Measurements from ENCODE around the gene ERMP1.
"Not testable (repeated sequence)": the region's sequence is repeated elsewhere in the genome, so short reads cannot be mapped to it uniquely, and the experiment has no call there.

Gene ERMP1

DNA sequence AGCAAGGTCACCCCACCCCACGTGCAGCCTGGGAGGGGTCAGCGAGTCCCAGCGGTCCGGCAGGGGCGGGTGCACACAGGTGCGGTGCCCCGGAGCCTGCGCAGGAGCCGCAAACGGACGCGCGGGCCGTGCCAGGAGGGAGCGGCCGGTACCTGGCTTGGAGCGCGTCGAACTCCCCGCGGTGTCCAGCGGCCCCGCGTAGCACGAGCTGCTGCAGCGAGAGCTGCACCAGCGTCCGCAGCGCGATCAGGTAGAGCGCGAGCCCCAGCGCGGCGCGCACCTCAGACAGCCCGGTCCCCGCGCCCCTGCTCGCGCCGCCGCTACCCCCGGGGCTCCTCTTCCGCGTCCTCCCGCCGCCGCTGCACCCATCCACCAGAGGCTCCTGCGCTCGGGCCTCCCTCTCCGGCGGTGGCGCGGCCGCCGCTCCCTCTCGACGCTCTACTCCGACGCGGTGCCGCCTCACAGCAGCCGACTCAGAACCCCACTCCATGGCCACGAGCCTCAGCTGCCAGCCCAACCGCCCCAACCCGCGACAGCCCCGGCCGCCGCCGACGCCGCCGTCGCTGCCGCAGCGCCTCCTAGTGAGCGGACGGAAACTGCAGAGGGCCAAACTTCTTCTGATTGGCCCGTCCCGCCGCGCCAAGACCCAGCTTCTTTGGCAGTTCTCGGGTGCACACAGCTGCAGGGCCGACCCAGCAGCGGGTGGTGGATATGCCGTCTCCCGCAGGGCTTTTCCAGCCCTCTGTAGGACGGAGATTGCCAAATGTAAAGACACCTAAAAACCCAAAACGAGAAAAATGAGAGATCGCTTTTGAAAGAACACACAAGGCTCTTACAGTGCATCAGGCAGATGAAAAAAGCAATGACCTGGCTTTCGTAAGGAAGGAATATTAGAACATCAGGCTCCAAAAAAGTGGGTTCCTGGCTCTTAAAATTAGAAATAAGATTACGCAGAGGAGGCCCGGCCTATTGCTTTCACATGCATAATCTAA lies at the start of gene ERMP1:
Gene ERMP1 (minus strand): TSS at position 580 of the 992 bp plus-strand sequence. CDS start 90 bp downstream, at position 490.
- DNase-seq (ENCODE audit: low read depth in 2 of 2) = peak; percentile 88 to 91

- DNase-seq (ENCODE audit: low read depth in 2 of 2) = not testable (repeated sequence)
Observed at GRCh38 chr9:5882244-5883012, 49.5 kb upstream of the ERMP1 start.

GRCh38 chr9:5879419-5880181 lies 46.7 kb upstream of the ERMP1 start:
- DNase-seq (ENCODE audit: low read depth in 2 of 2) = no peak

DNA sequence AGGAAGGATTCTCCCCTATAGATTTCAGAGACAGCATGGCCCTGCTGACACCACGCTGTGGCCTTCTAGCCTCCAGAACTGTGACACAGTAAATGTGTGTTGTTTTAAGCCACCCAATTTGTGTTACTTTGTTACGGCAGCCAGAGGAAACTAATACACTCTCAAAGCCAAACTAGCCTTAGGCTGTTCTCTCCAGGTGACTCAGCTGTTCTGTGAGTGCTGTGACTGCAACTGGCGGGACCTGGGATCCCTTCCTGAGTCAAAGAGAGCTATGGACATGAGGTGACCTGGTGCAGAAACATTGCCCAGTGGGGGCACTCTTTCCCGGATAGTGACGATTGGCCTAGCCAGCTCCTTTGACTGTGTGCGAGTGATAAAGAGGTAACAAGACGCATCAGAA lies 43.8 kb upstream of the ERMP1 start:
- DNase-seq (ENCODE audit: low read depth in 2 of 2) = no peak

DNA sequence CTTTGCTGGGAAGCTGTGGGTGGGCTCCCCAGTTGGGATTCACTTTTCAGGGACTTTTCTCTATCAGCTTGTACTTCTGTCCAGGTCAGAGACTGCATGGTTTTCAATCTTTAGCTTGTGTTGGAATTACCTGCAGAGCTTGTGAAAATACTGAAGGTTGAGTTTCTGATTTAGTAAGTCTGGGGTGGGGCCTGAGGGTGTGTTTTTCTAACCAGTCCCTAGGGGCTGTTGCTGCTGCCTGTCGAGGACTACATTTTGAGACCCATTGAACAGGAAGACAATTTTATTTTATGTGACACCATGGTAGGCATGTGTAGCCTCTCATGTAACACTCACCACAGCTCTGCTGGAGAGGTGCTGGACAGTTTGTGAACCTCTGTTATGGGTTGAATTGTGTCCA lies 43.1 kb upstream of the ERMP1 start:
- DNase-seq (ENCODE audit: low read depth in 2 of 2) = no peak

GRCh38 chr9:5874048-5874447 lies 41.1 kb upstream of the ERMP1 start:
- no peak for DNase-seq (ENCODE audit: low read depth in 2 of 2)

GRCh38 chr9:5873439-5873838 lies 40.5 kb upstream of the ERMP1 start:
- no peak for DNase-seq (ENCODE audit: low read depth in 2 of 2)

DNA sequence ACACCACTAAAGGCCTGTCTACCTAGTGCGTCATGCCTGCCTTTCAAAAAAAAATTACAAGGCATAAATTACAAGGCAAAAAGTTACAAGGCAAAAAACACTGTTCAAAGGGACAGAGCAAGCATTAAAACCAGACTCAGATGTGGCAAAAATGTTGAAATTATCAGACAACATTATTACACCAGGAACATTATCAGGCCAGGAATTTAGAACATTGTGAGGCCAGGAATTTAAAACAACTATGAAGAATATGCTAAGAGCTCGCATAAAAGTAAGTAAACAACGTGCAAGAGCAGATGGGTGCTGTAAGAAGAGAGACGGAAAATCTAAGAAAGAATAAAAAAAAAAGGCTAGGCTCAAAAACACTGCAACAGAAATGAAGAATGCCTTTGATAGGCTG lies 39.6 kb upstream of the ERMP1 start:
- no peak for DNase-seq (ENCODE audit: low read depth in 2 of 2)

DNA sequence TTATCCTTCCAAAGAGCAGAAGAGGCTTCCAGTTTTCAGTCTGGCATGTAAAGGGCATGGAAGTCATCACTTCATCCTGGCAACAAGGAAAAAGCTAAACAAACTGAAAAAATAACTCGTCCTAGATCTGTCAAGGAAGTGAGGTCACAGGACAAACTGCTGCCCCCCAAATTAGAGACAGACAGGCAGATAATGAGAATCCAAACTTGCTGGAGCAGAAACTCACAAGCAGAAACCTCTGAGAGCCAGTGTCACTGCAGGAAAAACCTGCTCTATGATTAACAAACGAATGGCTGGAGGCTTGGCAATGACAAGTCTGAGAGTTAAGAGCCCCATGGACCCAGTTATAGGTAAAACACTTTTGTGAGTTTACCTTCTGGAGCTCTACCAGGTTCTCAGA lies 38.9 kb upstream of the ERMP1 start:
- no peak for DNase-seq (ENCODE audit: low read depth in 2 of 2)

DNA sequence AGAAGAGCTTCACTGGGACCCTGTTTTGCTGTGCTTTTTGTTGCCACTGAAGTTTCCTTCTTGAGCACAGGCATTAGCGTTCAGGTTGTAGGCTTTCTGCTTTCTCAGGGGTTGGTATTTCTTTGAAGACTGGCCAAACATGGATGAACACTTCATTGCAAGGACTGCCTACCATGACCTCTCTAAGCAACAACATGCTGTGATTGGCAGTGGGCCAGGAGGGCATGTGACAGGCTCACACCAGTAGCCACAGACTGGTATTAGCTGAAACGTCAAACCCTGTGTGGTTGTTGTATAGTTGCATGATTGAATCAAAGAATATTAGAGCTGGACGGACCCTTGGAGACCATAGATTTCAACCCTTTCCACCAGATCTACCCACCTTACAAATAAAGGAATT lies 37.8 kb upstream of the ERMP1 start:
- DNase-seq (ENCODE audit: low read depth in 2 of 2) = no peak

GRCh38 chr9:5870020-5870339 lies 37.1 kb upstream of the ERMP1 start:
- no peak for DNase-seq (ENCODE audit: low read depth in 2 of 2)

- DNase-seq (ENCODE audit: low read depth in 2 of 2) = peak; percentile 13 to 18
Observed at GRCh38 chr9:5869315-5870019, 36.5 kb upstream of the ERMP1 start.

GRCh38 chr9:5868235-5868634 lies 35.3 kb upstream of the ERMP1 start:
- no peak for DNase-seq (ENCODE audit: low read depth in 2 of 2)

DNA sequence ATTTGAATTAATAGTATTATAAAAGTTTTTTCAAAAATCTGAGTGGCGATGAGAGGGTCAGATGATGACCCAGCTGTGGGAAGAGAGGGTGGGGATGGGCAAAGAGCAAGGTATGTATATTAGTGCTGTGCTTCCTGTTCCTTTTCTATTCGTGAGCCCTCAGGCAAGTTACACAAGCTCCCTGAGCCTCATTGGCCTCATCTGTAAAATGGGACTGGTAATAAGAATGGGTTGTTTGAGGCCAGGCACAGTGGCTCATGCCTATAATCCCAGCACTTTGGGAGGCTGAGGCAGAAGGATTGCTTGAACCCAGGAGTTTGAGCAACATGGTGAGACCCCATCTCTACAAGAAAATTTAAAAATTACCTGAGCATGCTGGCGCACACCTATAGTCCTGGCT lies 33.8 kb upstream of the ERMP1 start:
- DNase-seq (ENCODE audit: low read depth in 2 of 2) = no peak

DNA sequence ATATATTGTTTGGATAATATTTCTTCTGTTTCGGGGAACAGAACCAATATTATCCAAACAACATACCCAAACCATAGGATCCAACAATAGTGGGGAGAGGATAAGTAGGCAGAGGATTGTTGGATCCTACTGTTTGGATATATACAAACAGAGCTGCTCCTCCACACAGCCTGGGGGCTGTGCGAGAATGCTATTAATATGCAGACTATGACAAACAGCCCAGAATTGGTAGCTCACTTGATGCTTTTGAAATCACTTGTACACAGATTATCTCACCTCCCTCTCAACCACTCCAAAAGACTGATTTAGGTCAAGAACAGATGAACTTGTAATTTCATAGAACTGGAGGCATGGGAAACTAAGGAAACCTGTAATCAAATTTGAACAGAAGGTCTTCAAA lies 33.4 kb upstream of the ERMP1 start:
- DNase-seq (ENCODE audit: low read depth in 2 of 2) = no peak

- no peak for DNase-seq (ENCODE audit: low read depth in 2 of 2)
Observed at GRCh38 chr9:5864446-5864845, 31.5 kb upstream of the ERMP1 start.

GRCh38 chr9:5863092-5863746 lies 30.3 kb upstream of the ERMP1 start:
- DNase-seq (ENCODE audit: low read depth in 2 of 2) = no peak

DNA sequence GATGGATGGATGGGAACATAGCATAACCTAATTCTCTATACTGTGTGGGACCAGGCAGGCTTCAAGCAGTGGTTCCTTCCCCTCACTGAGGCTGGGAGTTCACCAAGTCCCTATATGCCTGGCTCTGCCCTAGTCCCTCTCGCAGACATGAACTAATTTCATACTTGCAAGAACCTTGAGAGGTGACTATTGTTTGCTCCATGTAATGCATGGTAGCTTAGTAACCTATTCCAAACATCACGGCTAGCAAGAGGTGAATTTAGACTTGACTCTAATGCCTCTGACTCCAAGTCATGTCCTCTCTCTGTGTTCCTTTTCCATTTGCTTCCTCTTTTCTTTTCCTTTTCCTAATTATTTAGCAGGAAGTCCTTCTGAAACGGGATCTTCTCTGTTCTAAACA lies 25.9 kb upstream of the ERMP1 start:
- DNase-seq (ENCODE audit: low read depth in 2 of 2) = no peak

- DNase-seq (ENCODE audit: low read depth in 2 of 2) = no peak
Observed at GRCh38 chr9:5857928-5858327, 25.0 kb upstream of the ERMP1 start.

- no peak for DNase-seq (ENCODE audit: low read depth in 2 of 2)
Observed at GRCh38 chr9:5854063-5854790, 21.3 kb upstream of the ERMP1 start.

Data from stimulated activated CD4-positive, alpha-beta T cell treated with anti-CD3 and anti-CD28 coated beads, Interleukin-4, amount 100 ng/mL, for 48 hours (primary cell).